SH-SY5Y (cell line): Measurements from ENCODE around the gene GLOD4.

Experiments
- GATA2 ChIP-seq: IDR thresholded peaks from 2 replicates; pipeline ENCODE4 v1.6.1; 2011; ENCODE audit warnings: mild to moderate bottlenecking, low read depth, low read length
- GATA3 ChIP-seq: IDR thresholded peaks from 2 replicates; pipeline ENCODE4 v1.6.1; 2011; ENCODE audit warnings: low read depth, mild to moderate bottlenecking, low read length, moderate library complexity

Gene GLOD4

DNA sequence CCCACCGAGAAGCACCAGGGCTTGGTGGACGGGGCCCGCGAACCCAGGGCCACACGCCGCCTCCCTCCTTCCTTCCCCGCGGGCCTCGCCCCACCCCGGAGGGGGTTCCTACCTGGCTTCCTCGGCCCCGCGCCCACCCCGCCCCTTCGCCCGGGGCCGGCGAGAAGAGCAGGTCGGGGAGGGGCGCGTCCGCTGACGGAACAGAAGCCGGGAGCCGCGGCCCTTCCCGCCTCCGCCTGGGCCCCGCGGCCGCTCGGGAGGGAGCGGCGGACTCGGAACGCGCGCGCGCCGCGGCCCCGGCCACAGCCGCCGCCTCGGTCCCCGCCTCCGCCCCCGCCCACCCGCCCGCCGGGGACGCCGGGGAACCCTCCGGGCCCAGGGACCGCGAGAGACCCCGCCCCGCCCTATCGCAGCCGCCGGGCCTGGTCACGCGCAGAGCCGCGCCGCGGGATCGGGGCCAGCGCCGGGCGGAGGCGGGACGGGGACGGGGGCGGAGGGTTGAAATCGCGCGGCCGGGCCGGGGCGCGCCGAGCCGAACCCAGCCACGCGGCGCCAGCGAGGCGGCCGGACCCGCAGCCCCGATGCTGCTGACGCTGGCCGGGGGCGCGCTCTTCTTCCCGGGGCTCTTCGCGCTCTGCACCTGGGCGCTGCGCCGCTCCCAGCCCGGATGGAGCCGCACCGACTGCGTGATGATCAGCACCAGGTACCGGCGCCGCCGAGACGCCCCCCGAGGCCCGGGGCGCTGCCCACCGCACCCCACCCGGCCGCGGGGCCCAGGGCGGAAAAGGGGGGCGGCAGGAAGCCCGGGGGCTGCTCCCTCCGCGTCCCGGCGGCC, 49.8 kb downstream of the GLOD4 start, which contains the start of gene TLCD3A:
TSS of gene TLCD3A (plus strand) at position 530 of the 835 bp plus-strand sequence. CDS start at position 582, 52 bp downstream.
- TF ChIP-seq GATA3 (no peak), GATA2 (no peak)

DNA sequence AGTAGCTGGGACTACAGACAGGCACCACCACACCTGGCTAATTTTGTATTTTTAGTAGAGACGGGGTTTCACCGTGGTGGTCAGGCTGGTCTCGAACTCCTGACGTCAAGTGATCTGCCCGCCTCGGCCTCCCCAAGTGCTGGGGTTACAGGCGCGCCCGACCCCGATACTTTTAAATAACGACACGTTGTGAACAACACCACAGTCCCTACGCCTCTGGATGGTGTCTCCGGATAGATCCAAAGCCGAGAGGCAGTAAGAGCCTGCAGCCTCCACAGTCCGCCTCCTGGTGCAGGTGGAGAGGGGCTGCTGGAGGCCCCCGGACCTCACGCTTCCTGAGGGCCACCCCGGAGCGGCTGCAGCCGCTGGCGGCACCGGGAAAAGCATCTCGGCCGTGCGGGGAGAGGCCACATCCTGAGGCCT, 50.4 kb downstream of the GLOD4 start:
- TF ChIP-seq GATA3 (no peak), GATA2 (no peak)

DNA sequence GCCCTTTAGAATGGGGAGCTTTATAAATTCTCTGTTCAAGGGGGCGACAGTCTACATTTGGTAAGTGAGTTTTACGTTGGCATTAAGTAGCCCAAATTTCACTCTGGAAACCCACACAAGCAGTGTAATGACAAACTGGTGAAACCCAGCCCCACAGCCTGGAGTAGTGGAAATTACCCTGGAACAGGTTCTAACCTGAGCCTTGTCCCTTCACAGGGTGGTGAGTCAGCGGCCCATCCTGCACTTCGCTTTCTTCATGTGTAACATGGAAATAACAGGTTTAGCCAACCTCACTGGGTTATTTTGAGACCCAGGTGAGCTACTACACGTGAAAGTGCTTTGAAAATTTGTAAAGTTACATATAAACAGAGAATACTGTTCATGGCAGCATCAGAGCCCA, 53.2 kb downstream of the GLOD4 start:
- TF ChIP-seq GATA3: no peak
- no peak for TF ChIP-seq GATA2

DNA sequence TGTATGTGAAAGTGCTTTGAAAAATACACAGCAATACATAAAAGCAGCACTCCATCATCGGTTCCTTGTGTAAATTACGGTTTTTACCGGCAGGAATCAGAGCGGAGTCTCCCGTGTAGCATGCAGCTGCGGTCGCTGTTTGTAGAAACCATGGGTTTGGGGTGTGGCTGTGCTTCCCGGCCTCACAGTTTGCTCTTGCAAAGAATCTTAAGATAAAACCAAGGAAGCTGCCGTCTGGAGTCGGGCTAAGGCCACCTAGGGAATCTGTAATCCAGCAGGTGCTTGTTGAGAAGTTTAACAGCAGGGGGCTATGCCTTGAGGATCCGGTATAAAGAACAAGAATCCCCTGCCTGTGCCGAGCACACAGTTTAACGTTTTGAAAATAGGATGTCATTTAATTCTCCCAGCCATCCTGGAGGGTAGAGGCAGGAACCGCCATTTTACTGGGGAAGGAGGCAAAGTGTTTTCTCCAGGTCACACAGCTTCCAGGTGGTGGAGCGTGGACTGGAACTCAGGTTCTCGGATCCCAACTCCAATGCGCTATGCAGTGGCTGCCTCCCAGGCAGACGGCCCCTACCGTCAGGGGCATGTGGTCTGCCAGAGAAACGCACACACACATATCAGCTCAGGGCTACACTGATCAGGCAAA, 55.7 kb downstream of the GLOD4 start:
- TF ChIP-seq GATA2: no peak
- no peak for TF ChIP-seq GATA3

DNA sequence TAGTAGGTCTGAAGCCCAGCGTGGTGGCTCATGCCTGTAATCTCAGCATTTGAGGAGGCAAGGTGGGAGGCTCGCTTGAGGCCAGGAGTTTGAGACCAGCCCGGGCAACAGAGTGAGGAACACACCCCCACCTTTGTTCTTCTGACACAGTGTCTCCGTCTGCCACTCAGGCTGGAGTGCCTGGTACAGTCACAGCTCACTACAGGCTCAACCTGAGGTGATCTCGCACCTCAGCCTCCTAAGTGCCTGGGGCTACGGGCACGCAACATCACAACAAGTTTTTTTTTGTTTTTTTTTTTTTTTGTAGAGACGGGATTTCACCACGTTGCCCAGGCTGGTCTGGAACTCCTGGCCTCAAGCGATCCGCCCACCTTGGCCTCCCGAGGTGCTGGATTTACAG, 56.3 kb downstream of the GLOD4 start:
- TF ChIP-seq GATA2 (no peak), GATA3 (no peak)

DNA sequence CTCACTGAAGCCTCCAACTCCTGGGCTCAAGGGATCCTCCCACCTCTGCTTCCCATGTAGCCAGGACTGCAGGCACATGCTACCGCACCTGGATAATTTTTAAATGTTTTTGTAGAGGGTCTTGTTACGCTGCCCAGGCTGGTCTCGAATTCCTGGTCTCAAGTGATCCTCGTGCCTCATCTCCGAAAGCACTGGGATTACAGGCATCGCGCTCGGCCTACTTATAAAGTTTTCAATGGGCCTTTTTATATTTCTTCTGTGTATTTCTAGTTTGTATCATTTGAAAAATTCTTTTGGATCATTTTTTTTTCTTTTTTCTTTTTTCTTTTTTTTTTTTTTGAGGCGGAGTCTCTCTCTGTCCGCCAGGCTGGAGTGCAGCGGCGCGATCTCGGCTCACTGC, 57.0 kb downstream of the GLOD4 start:
- no peak for TF ChIP-seq GATA2
- TF ChIP-seq GATA3: no peak

DNA sequence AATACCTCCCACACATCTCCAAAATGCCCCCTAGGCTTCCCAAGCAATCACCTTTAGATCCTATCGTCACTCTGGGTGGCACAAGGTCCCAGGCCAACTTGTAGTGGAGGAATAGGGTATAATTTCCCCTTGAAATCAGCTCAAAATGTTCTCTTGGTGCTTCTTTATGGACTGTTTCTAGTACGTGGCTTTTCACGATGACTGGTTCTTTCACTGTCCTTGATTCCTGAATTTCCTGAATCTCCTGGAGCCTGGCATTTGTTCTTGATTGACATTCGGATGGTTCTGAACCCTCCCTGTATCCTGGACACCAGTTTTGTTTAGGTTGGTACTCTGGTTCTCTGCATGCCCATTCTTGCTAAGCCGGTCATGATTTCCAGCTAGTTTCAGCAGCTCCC, 60.5 kb downstream of the GLOD4 start:
- TF ChIP-seq GATA2 (no peak), GATA3 (no peak)

DNA sequence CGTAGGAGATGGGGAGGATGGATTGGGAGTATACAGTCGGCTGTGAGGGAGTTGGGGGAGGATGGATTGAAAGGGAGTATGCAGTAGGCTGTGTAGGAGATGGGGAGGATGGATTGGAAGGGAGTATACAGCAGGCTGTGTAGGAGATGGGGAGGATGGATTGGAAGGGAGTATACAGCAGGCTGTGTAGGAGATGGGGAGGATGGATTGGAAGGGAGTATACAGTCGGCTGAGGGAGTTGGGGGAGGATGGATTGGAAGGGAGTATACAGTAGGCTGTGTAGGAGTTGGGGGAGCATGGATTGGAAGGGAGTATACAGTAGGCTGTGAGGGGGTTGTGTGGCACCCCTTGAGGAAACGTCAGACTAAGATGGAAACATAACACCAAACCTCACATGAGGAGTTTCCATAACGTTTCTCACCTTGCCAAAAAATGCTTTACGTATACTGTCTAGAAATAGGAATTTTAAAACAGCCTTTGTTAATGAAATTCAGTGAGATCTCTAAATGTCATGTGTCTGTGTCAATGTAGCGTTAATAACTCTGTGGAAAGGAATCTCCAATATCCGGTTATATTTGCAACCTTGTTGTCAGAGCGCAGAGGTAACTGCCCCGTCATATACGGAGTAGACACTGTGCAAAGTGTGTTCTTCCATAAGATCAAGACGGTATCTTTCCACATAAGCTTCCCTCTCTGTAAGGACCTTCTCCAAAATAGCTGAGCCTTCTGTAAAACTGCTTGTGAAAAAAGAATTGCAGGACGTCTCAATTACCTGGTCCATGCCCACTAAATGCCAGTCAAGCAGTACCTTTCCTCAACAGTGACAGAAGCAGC, 61.2 kb downstream of the GLOD4 start:
- TF ChIP-seq GATA2: no peak
- TF ChIP-seq GATA3: no peak

DNA sequence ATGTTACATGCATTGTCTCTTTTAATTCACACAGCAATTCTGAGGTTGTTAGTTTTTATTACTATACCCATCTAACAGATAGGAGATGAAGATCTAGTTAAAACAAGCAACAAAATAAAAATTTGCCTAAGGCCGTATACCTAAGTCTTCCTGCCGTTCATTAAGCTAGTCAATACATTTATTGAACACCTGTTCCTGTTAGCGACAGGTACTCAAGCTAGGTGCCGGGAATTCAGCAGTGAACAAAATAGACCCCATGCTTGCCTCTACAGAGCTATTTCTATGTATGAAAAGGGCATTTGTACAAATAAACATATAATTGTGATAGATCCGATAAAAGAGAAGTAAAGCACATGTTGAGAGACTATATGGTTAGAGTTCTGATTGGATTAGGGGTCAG, 64.0 kb downstream of the GLOD4 start:
- no peak for TF ChIP-seq GATA2
- no peak for TF ChIP-seq GATA3
